ENCODE data around the gene ATXN2L.
"Not testable (repeated sequence)": the region's sequence is repeated elsewhere in the genome, so short reads cannot be mapped to it uniquely, and the experiment has no call there.

ATXN2L gene

GRCh38 chr16:28838558-28838918 is 15.7 kb downstream of the ATXN2L start:
- no peak for DNase-seq

- DNase-seq, result no peak
Observed at GRCh38 chr16:28839004-28839639, 16.3 kb downstream of the ATXN2L start.

DNA sequence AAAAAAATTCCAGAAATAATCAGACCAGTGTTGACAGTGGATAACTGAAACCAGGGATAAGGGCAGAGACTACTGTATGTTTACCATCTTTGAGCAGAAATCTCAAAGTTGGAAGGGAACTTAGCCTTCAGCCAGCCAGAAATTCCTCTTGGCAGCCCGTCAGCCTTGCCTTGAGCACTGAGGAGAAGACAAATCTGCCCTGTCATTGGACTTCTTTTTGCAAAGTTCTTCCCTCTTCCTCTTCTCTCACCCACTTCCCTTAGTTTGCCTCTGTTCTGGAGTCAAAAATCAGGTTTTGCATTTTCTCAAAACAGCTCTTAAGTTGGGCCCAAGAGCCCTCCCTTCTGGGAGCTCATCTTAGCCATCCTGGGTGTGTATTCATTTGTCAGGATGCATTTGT is 17.1 kb downstream of the ATXN2L start:
- no peak for DNase-seq

GRCh38 chr16:28842696-28843095 is 19.9 kb downstream of the ATXN2L start:
- no peak for DNase-seq

DNA sequence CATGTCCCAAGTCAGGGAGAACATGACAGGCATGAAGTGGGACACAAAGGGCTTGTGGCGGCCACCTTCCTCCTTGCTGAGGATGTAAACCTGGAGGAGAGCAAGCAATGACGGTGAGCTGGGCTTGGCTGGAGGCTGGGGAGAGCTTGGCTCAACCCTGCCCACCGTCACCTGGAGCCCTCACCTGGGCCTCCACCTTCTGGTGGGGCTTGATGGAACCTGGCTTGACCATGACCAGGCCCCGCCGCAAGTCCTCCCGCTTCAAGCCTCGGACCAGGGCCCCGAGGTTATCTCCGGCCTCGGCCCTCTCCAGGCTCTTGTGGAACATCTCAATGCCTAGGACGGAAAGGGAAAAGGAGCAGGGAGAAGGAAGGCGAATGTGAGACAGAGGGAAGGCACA is 21.0 kb downstream of the ATXN2L start:
- DNase-seq, result no peak

DNA sequence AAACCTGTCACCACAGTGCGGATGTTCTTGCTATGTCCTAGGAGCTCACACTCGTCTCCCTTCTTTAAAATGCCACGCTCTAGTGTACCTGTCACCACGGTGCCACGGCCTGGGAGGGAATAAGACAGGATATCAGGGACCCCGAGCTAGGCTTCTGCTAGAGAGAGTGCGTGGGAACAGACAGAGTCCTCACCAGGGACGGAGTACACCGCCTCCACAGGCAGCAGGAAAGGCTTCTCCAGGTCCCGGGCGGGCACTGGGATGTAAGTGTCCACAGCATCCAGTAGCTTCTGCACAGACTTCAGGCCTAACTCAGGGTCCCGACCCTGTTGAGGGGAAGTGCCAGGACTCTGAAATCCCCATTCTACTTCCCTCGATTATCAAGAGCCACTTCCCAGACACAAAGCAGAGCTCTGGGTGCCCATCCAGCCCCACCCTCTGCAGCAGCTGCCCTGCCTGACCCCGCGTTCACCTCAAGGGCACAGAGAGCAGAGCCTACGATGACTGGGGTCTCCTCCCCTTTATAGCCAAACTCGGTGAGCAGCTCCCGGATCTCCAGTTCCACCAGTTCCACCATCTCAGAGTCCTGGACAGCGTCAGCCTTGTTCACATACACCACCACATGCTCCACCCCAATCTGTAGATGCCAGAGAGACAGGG is 21.6 kb downstream of the ATXN2L start:
- no peak for DNase-seq

DNA sequence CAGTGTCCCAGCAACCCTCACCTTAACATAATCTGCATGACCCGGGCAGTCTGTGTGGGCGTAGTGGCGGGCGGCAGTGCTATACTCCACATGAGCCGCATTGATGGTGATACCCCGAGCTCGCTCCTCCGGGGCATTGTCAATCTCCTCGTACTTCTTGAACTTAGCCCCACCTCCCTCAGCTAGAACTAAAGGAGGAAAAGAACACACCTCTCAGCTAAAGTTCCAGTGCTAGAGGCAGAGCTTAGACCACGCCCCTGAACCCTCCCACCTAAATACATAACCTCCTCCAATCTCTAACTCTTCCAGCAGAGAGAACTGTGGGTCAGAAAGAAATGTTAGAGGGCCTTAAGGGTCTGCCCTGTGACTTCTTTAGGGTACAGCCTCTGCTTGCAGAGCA is 22.5 kb downstream of the ATXN2L start:
- DNase-seq, result no peak

- DNase-seq, result no peak
Observed at GRCh38 chr16:28845761-28846079, 22.9 kb downstream of the ATXN2L start.

GRCh38 chr16:28846080-28846932 is 23.5 kb downstream of the ATXN2L start, which contains the start of gene TUFM:
Gene TUFM (minus strand): TSS chr16:28846348. CDS start chr16:28846269, 79 bp downstream.
- DNase-seq, result peak; percentile 97

DNA sequence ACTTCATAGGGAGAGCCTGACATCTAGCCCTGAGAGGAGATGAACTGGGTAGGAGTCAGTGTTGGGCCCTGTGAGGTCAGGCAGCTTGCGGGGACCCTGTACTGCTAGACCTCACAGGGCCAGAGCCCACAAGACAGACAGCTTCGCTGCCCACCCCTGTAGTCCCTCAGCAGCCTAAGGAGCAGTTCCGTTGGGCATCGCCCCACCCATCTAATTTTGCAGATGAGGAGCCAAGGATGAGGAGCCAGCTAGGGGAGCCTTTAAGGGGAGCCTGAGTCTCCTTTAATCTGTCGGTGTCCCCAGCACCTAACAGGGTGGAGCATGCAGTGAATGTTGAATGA is 24.1 kb downstream of the ATXN2L start:
- no peak for DNase-seq

GRCh38 chr16:28858421-28858820 is 35.6 kb downstream of the ATXN2L start:
- no peak for DNase-seq

DNA sequence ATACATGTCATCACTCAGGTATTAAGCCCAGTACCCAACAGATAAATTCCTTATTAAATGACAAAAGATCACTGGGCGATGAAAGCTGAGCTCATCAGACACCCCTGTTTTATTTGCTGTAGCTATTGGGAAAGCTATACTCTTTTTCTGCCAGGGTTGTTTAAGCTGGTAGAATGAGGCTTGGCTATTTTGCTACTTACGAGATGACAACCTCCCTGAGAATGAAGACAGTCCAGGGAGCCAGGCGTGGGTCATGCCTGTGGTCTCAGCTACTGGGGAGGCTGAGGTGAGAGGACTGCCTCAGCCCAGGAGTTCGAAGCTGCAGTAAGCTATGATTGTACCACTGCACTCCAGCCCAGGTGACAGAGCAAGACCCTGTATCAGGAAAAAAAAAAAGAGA is 36.5 kb downstream of the ATXN2L start:
- DNase-seq, result no peak

GRCh38 chr16:28863929-28864793 is 41.4 kb downstream of the ATXN2L start:
- no peak for DNase-seq

- DNase-seq, result no peak
Observed at GRCh38 chr16:28865001-28865688, 42.3 kb downstream of the ATXN2L start.

DNA sequence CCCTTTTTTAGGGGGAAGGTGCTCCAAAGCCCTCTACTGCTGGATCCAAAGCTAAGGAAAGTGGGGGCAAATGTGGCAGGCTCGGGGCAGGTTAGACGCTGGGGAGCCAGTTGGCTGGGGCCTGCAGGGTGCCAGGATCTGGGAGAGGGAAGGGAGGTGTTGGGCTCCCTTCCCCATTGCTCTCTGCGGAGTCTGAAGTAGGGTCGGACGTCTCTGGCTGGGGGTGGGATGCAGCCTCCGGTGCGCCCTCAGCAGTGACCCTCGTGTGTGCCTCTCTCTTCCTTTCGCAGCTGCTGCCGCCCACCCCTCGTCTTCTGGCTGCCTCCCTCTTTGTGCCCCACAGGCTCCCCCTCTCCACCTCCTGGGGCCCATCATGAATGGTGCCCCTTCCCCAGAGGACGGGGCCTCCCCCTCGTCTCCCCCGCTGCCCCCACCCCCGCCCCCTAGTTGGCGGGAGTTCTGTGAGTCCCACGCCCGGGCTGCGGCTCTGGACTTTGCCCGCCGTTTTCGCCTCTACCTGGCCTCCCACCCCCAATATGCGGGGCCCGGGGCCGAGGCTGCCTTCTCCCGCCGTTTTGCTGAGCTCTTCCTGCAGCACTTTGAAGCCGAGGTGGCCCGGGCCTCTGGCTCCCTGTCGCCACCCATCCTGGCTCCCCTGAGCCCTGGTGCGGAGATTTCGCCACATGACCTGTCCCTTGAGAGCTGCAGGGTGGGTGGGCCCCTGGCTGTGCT is 43.1 kb downstream of the ATXN2L start:
- DNase-seq, result no peak

DNA sequence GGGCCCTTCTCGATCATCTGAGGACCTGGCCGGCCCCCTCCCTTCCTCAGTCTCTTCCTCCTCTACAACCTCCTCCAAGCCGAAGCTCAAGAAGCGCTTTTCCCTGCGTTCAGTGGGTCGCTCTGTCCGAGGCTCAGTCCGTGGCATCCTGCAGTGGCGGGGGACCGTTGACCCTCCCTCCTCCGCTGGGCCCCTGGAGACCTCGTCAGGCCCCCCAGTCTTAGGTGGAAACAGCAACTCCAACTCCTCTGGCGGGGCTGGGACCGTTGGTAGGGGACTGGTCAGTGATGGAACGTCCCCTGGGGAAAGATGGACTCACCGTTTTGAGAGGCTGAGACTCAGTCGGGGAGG is 43.6 kb downstream of the ATXN2L start:
- DNase-seq, result no peak

GRCh38 chr16:28867241-28867640 is 44.4 kb downstream of the ATXN2L start:
- DNase-seq, result no peak

DNA sequence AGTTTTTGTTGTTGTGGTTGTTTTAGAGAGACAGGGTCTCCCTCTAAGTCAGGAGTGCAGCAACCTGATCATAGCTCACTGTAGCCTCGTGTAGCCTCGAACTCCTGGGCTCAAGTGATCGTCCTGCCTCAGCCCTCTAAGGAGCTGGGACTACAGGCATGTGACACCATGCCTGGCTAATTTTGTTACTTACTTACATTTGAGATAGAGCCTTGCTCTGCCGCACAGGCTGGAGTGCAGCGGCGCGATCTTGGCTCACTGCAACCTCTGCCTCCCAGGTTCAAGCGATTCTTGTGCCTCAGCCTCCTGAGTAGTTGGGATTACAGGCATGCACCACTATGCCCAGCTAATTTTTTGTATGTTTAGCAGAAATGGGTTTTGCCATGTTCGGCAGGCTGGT is 44.8 kb downstream of the ATXN2L start:
- not testable (repeated sequence) for DNase-seq

DNA sequence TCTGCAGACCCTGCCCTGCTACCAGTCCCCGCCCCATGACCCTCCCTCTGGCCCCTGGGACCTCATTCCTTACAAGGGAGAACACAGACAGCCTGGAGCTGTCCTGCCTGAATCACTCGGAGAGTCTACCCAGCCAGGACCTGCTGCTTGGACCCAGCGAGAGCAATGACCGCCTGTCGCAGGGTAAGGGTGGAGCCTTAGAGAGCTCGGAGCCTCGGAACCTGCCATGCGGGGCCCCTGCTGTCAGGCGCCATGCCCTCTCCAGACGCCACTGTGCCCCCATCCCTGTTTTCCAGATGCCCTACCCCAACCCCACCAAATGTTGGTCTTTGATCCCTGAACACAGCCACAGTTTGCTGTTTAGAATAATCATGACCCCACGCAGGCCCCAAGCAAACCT is 46.4 kb downstream of the ATXN2L start:
- DNase-seq, result no peak

GRCh38 chr16:28872952-28873351 is 50.2 kb downstream of the ATXN2L start:
- DNase-seq, result no peak

DNA sequence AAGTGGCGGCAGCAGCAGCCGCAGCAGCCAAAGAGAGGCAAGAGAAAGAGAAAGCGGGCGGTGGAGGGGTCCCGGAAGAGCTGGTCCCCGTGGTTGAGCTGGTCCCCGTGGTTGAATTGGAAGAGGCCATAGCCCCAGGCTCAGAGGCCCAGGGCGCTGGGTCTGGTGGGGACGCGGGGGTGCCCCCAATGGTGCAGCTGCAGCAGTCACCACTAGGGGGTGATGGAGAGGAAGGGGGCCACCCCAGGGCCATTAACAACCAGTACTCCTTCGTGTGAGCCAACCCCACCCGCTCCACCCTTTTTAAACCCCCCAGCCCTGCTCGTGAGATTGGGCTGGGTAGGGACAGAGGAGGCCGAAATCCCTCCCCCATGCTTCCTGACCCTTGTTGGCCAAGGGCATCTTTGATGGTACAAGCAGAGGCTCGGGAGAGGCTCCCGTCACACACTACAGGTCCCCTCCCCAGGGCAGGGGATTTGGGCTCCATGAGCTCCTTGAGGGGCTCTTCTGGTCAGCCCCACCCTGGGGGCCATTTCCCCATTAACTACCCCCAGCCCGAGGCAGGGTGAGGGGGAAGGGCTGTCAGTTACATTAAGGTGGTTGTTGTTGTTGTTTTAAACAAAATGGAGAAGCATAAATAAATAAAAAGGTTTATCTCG is 50.9 kb downstream of the ATXN2L start:
- DNase-seq, result no peak

DNA sequence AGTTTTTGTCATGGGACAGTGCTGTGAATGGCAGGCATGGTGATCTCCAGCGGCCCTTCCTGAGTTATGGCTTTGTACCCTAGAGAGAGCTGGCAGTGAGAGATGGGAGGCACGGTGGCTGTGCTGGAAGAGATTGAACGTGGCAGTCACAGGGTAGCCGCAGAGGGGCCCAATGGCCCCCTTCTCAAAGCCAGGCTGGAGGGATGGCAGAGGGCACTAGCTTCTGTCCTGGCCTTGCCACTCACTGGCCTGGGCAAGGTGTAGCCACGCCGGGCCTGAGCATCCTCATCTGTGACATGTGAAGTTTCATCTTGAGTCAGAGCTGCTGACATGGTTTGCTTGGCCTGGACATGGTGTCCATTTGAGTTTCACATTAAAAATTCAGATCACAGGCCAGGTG is 51.6 kb downstream of the ATXN2L start:
- no peak for DNase-seq

All from DMS153 (cell line).